ENCODE data around the gene ZCCHC7. TPM values are rescaled to one million over a fixed set of nuclear protein-coding genes. Genes with fewer than 3 reads are reported as not detected.

Gene ZCCHC7
- total RNA-seq, 1 experiment from 2014 or later = 31.2 TPM

DNA sequence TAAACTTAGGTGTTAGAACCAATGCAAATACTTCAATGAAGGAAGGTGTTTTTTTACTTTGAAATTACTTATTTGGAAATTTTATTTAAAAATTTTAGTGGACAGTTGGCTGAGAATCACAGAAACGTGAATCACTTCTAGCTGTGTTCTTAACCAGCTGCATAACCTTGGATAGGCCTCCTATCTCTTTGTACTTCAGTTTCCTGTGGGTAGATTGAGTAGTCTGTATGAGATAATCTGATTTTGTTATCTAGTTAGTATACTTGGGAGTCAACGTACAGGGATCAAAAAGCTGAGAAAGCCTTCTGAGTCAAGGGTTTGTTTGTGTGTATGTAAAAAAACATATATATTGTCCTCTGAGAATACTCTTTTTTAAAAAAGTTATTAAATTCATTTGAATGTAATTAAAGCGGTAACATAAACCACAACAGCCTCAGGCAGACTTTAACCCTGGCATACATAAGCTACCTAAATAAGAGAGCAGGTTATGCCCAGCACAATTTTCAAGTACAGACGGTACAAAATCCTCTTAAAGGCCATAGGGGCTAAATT is 38.1 kb upstream of the ZCCHC7 start:
- intact Hi-C loops (cut with micrococcal nuclease) = no loop called here
- no peak for DNase-seq (ENCODE audit: low read depth, low spot score)
- TF ChIP-seq EZH2 (IDR thresholded peaks at IDR 0.05) (no peak), EZH2phosphoT487 (IDR thresholded peaks at IDR 0.05; ENCODE audit: borderline replicate concordance) (no peak), CBX3 (IDR thresholded peaks at IDR 0.05; ENCODE audit: low read depth) (no peak), ZFX (IDR thresholded peaks at IDR 0.05) (no peak), SIN3A (IDR thresholded peaks at IDR 0.05; ENCODE audit: low read depth) (no peak), JUND (IDR thresholded peaks at IDR 0.05) (no peak), FOSL1 (IDR thresholded peaks at IDR 0.05; ENCODE audit: low read depth) (no peak), POLR2AphosphoS5 (IDR thresholded peaks at IDR 0.05; ENCODE audit: low read depth, low read length) (no peak), ELF1 (IDR thresholded peaks at IDR 0.05; ENCODE audit: borderline replicate concordance, low read depth) (no peak), POLR2A (IDR thresholded peaks at IDR 0.05; ENCODE audit: borderline replicate concordance, extremely low read depth, insufficient read depth, insufficient read length) (no peak), CEBPB (IDR thresholded peaks at IDR 0.05; ENCODE audit: low read depth) (no peak), TCF7L2 (IDR thresholded peaks at IDR 0.05; ENCODE audit: borderline replicate concordance, extremely low read depth, insufficient read depth, insufficient read length) (no peak), RAD21 (IDR thresholded peaks at IDR 0.05; ENCODE audit: low read depth) (no peak)
- TF ChIP-seq, protein P1, sequence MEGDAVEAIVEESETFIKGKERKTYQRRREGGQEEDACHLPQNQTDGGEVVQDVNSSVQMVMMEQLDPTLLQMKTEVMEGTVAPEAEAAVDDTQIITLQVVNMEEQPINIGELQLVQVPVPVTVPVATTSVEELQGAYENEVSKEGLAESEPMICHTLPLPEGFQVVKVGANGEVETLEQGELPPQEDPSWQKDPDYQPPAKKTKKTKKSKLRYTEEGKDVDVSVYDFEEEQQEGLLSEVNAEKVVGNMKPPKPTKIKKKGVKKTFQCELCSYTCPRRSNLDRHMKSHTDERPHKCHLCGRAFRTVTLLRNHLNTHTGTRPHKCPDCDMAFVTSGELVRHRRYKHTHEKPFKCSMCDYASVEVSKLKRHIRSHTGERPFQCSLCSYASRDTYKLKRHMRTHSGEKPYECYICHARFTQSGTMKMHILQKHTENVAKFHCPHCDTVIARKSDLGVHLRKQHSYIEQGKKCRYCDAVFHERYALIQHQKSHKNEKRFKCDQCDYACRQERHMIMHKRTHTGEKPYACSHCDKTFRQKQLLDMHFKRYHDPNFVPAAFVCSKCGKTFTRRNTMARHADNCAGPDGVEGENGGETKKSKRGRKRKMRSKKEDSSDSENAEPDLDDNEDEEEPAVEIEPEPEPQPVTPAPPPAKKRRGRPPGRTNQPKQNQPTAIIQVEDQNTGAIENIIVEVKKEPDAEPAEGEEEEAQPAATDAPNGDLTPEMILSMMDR (IDR thresholded peaks at IDR 0.05 in 2 of 3, conservative IDR thresholded peaks at IDR 0.05 in 1 of 3; ENCODE audit: borderline replicate concordance in 1 of 3, insufficient read depth in 1 of 3, low read depth in 2 of 3, low read length in 2 of 3) = no peak
- TF ChIP-seq, protein P2, sequence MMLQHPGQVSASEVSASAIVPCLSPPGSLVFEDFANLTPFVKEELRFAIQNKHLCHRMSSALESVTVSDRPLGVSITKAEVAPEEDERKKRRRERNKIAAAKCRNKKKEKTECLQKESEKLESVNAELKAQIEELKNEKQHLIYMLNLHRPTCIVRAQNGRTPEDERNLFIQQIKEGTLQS (IDR thresholded peaks at IDR 0.05) = no peak
- TF ChIP-seq, protein P3, sequence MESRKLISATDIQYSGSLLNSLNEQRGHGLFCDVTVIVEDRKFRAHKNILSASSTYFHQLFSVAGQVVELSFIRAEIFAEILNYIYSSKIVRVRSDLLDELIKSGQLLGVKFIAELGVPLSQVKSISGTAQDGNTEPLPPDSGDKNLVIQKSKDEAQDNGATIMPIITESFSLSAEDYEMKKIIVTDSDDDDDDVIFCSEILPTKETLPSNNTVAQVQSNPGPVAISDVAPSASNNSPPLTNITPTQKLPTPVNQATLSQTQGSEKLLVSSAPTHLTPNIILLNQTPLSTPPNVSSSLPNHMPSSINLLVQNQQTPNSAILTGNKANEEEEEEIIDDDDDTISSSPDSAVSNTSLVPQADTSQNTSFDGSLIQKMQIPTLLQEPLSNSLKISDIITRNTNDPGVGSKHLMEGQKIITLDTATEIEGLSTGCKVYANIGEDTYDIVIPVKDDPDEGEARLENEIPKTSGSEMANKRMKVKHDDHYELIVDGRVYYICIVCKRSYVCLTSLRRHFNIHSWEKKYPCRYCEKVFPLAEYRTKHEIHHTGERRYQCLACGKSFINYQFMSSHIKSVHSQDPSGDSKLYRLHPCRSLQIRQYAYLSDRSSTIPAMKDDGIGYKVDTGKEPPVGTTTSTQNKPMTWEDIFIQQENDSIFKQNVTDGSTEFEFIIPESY (IDR thresholded peaks at IDR 0.05; ENCODE audit: extremely low read depth, insufficient replicate concordance, low read length) = no peak
- TF ChIP-seq, protein P4, sequence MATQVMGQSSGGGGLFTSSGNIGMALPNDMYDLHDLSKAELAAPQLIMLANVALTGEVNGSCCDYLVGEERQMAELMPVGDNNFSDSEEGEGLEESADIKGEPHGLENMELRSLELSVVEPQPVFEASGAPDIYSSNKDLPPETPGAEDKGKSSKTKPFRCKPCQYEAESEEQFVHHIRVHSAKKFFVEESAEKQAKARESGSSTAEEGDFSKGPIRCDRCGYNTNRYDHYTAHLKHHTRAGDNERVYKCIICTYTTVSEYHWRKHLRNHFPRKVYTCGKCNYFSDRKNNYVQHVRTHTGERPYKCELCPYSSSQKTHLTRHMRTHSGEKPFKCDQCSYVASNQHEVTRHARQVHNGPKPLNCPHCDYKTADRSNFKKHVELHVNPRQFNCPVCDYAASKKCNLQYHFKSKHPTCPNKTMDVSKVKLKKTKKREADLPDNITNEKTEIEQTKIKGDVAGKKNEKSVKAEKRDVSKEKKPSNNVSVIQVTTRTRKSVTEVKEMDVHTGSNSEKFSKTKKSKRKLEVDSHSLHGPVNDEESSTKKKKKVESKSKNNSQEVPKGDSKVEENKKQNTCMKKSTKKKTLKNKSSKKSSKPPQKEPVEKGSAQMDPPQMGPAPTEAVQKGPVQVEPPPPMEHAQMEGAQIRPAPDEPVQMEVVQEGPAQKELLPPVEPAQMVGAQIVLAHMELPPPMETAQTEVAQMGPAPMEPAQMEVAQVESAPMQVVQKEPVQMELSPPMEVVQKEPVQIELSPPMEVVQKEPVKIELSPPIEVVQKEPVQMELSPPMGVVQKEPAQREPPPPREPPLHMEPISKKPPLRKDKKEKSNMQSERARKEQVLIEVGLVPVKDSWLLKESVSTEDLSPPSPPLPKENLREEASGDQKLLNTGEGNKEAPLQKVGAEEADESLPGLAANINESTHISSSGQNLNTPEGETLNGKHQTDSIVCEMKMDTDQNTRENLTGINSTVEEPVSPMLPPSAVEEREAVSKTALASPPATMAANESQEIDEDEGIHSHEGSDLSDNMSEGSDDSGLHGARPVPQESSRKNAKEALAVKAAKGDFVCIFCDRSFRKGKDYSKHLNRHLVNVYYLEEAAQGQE (IDR thresholded peaks at IDR 0.05; ENCODE audit: low read depth) = no peak
- POLR2A ChIA-PET = no interaction called here
- peaks cover 43% of the 10 kb centered on the region for H3K79me2 ChIP-seq (ENCODE audit: insufficient read depth, low read length)
- no peak overlapping the region for H3K27ac ChIP-seq (ENCODE audit: low read depth, low read length)
- RAD21 ChIA-PET (ENCODE audit: low non-redundant PET in 1 of 2, low total read pairs in 2 of 2, uncharacterized antibody in 2 of 2, unreplicated experiment in 2 of 2) = no interaction called here
- no peak overlapping the region for H3K4me2 ChIP-seq (ENCODE audit: low read length)
- ATAC-seq = no peak
- peaks cover 0 to 5% of the 10 kb centered on the region in 2 experiments; a peak in 2 of 4 replicates for H3K9me3 ChIP-seq (ENCODE audit: control insufficient read depth in 1 of 2, insufficient read depth in 1 of 2, low read depth in 1 of 2, low read length in 2 of 2)
- BruUV-seq (replicated peaks) = no TSS peak
- CTCF ChIA-PET = no interaction called here
- no peaks in the 10 kb centered on the region for H4K20me1 ChIP-seq (ENCODE audit: insufficient read depth)
- peaks cover 0 to 16% of the 10 kb centered on the region in 2 experiments; a peak in 2 of 4 replicates for H3K4me1 ChIP-seq (ENCODE audit: control insufficient read depth in 1 of 2, insufficient read depth in 2 of 2, low read length in 2 of 2)
- H3K27me3 ChIP-seq (ENCODE audit: insufficient read depth, low read length) = no peaks in the 10 kb centered on the region
- H3K9me2 ChIP-seq (ENCODE audit: insufficient read depth) = no peaks in the 10 kb centered on the region
- no peak overlapping the region for H3K9ac ChIP-seq (ENCODE audit: low read length)
- H3K36me3 ChIP-seq (ENCODE audit: control insufficient read depth in 1 of 2, insufficient read depth in 2 of 2, low read length in 2 of 2) = peaks cover 8% of the 10 kb centered on the region in 2 experiments; a peak in 2 of 4 replicates
- no peak overlapping the region for H2AFZ ChIP-seq (ENCODE audit: low read depth, low read length, poor library complexity, severe bottlenecking)
- H3K4me3 ChIP-seq (replicated peaks in 1 of 2; ENCODE audit: low read depth in 1 of 2, low read length in 2 of 2) = no peak overlapping the region

Data from HCT116 (cell line).